Measurements from ENCODE around the gene FRMPD4. TPM values are rescaled to one million over a fixed set of nuclear protein-coding genes. Genes with fewer than 3 reads are reported as not detected.

Gene FRMPD4
- total RNA-seq, 1 experiment from 2014 or later, result 0.24 TPM

DNA sequence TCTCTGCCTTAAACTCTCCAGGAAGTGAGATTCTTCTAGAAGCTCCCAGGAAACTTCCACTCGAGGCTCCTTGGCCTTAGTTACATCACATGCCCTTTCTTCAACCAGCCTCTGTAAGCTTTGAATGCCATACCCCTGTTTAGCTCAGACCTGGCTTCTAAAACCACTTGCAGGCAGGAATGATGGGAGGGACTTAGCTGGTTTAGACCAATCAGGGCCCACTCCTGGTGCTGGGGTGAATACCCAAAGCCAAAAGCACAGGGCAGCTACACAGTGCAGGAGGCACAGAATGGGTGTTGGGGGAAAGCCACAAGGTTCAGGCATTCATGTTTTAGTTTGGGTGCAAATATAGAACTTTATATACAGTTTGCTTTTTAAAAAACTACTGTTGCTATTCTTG lies 296.2 kb downstream of the FRMPD4 start:
- Histone ChIP-seq H2BK15ac (ENCODE audit: low read depth, low read length) (no peak overlapping the region), H3K4ac (ENCODE audit: low read depth, low read length) (no peak overlapping the region), H2BK20ac (ENCODE audit: low read depth, low read length, poor library complexity, severe bottlenecking) (no peak overlapping the region), H4K8ac (replicated peaks; ENCODE audit: insufficient read length, low read depth, low read length) (no peak overlapping the region), H2AK5ac (ENCODE audit: insufficient read length, low read length) (no peak overlapping the region), H3K23me2 (ENCODE audit: insufficient read length, low read depth, low read length, poor library complexity, severe bottlenecking) (no peaks in the 10 kb centered on the region), H3K27ac (ENCODE audit: insufficient read length, low read depth, low read length) (no peak overlapping the region), H3K9ac (ENCODE audit: extremely low read depth, insufficient read length, low read length) (no peak overlapping the region), H3K56ac (ENCODE audit: insufficient read length, low read depth, low read length) (no peak overlapping the region), H3K79me1 (ENCODE audit: insufficient read depth, low read depth, low read length, poor library complexity, severe bottlenecking) (no peaks in the 10 kb centered on the region), H4K20me1 (ENCODE audit: control insufficient read depth, insufficient read depth, insufficient read length) (no peaks in the 10 kb centered on the region), H2AFZ (ENCODE audit: low read length) (no peak overlapping the region), H4K5ac (ENCODE audit: insufficient read length, low read depth, low read length) (no peak overlapping the region), H3T11ph (ENCODE audit: low read length) (no peak overlapping the region), H3K18ac (ENCODE audit: insufficient read length, low read depth, low read length) (no peak overlapping the region), H3K23ac (ENCODE audit: insufficient read length, low read depth, low read length) (no peak overlapping the region), H3K14ac (ENCODE audit: insufficient read depth, low read length) (no peak overlapping the region), H3K4me1 (ENCODE audit: insufficient read depth, low read length) (peaks cover 3% of the 10 kb centered on the region; the same call in 1 of the 2 replicates), H3K4me2 (ENCODE audit: insufficient read depth, insufficient read length, low read length) (no peak overlapping the region), H3K27me3 (ENCODE audit: insufficient read depth, low read length) (no peaks in the 10 kb centered on the region), H2BK5ac (ENCODE audit: insufficient read length, low read length) (no peak overlapping the region), H4K91ac (ENCODE audit: insufficient read length, low read depth, low read length) (no peak overlapping the region), H2BK12ac (ENCODE audit: insufficient read length, low read depth, low read length) (no peak overlapping the region), H3K9me3 (ENCODE audit: control insufficient read depth, low read depth, low read length) (peaks cover 4% of the 10 kb centered on the region), H2BK120ac (ENCODE audit: low read depth, low read length, poor library complexity, severe bottlenecking) (no peak overlapping the region), H3K79me2 (ENCODE audit: insufficient read depth, low read length) (no peaks in the 10 kb centered on the region)
- DNase-seq, result peak; percentile 33
- Mint-ChIP-seq H3K36me3 (ENCODE audit: insufficient read depth in 1 of 3, low read depth in 3 of 3) (no peaks in the 10 kb centered on the region; a peak in 1 of 7 replicates), H3K27me3 (ENCODE audit: low read depth) (peaks cover 2% of the 10 kb centered on the region; the same call in 1 of the 2 replicates), H3K27ac (no peak overlapping the region), H3K4me1 (peaks cover 7 to 19% of the 10 kb centered on the region in 2 experiments), H3K4me3 (no peak overlapping the region), H3K9me3 (peaks cover 50 to 57% of the 10 kb centered on the region in 2 experiments)
- TF ChIP-seq, protein P1, sequence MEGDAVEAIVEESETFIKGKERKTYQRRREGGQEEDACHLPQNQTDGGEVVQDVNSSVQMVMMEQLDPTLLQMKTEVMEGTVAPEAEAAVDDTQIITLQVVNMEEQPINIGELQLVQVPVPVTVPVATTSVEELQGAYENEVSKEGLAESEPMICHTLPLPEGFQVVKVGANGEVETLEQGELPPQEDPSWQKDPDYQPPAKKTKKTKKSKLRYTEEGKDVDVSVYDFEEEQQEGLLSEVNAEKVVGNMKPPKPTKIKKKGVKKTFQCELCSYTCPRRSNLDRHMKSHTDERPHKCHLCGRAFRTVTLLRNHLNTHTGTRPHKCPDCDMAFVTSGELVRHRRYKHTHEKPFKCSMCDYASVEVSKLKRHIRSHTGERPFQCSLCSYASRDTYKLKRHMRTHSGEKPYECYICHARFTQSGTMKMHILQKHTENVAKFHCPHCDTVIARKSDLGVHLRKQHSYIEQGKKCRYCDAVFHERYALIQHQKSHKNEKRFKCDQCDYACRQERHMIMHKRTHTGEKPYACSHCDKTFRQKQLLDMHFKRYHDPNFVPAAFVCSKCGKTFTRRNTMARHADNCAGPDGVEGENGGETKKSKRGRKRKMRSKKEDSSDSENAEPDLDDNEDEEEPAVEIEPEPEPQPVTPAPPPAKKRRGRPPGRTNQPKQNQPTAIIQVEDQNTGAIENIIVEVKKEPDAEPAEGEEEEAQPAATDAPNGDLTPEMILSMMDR (conservative IDR thresholded peaks at IDR 0.05), result no peak
- WGBS (ENCODE audit: extremely low coverage, insufficient read length, low lambda C conversion rate), result no CpG with 5 or more reads among the region's 1 CpG

Data from H9 (cell line).